GM19025 (cell line): ENCODE measurements around the gene UROS.

Source experiments
- ATAC-seq: cut with Tn5 transposase; IDR thresholded peaks from one replicate; pipeline ENCODE4 v1.9.1; 2021; ENCODE audit warnings: mild to moderate bottlenecking, low read depth, moderate library complexity; ENCODE audit not compliant: unreplicated experiment

UROS gene

GRCh38 chr10:125822878-125823662 lies at the start of gene UROS, which contains the start of gene BCCIP:
Gene UROS (minus strand): TSS chr10:125823258. CDS start chr10:125816499, 6,759 bp downstream.
Gene BCCIP (plus strand): TSS chr10:125823546. CDS start chr10:125823558, 12 bp downstream.
- ATAC-seq: peak; percentile 72

GRCh38 chr10:125871338-125871737 lies 48.3 kb upstream of the UROS start:
- no peak for ATAC-seq

- no peak for ATAC-seq
Measured at GRCh38 chr10:125868372-125868975, 45.4 kb upstream of the UROS start.

GRCh38 chr10:125866421-125867029 lies 43.5 kb upstream of the UROS start:
- ATAC-seq: no peak

GRCh38 chr10:125865120-125865519 lies 42.1 kb upstream of the UROS start:
- ATAC-seq: no peak

GRCh38 chr10:125859128-125859817 lies 36.2 kb upstream of the UROS start:
- ATAC-seq: no peak

GRCh38 chr10:125857185-125857760 lies 34.2 kb upstream of the UROS start:
- ATAC-seq: no peak

GRCh38 chr10:125852487-125852886 lies 29.4 kb upstream of the UROS start:
- ATAC-seq: no peak

GRCh38 chr10:125850766-125851731 lies 28.0 kb upstream of the UROS start:
- ATAC-seq: no peak

- ATAC-seq: no peak
Measured at GRCh38 chr10:125849448-125849847, 26.4 kb upstream of the UROS start.

GRCh38 chr10:125848857-125849256 lies 25.8 kb upstream of the UROS start:
- no peak for ATAC-seq

GRCh38 chr10:125848371-125848770 lies 25.3 kb upstream of the UROS start:
- no peak for ATAC-seq

- no peak for ATAC-seq
Measured at GRCh38 chr10:125846894-125847293, 23.8 kb upstream of the UROS start.

- ATAC-seq: no peak
Measured at GRCh38 chr10:125845617-125846016, 22.6 kb upstream of the UROS start.

- no peak for ATAC-seq
Measured at GRCh38 chr10:125844751-125845221, 21.7 kb upstream of the UROS start.

- ATAC-seq: no peak
Measured at GRCh38 chr10:125843603-125844329, 20.7 kb upstream of the UROS start.

GRCh38 chr10:125840955-125841354 lies 17.9 kb upstream of the UROS start:
- ATAC-seq: no peak

- ATAC-seq: no peak
Measured at GRCh38 chr10:125840406-125840805, 17.3 kb upstream of the UROS start.
